H9 (cell line): ENCODE data around the gene CSNK1E. TPM values are rescaled to one million over a fixed set of nuclear protein-coding genes. Genes with fewer than 3 reads are reported as not detected.

Source experiments
- DNase-seq: peaks from one replicate; pipeline ENCODE4 v3.0.0-alpha.2; 2017
- H2AFZ ChIP-seq: one replicate; pipeline ENCODE4 v1.6.1; 2013; ENCODE audit warnings: mild to moderate bottlenecking, low read length, control low read depth, moderate library complexity
- H2AK5ac ChIP-seq: 2 replicates; pipeline ENCODE4 v1.6.1; 2013; ENCODE audit warnings: low read length, control low read depth, mixed read lengths; ENCODE audit not compliant: insufficient read length
- H2BK120ac ChIP-seq: one replicate; pipeline ENCODE4 v1.6.1; 2013; ENCODE audit warnings: low read depth, mild to moderate bottlenecking, low read length, control low read depth, inconsistent platforms; ENCODE audit not compliant: poor library complexity, severe bottlenecking
- H2BK12ac ChIP-seq: 2 replicates; pipeline ENCODE4 v1.6.1; 2013; ENCODE audit warnings: low read length, control low read depth, mixed read lengths, low read depth; ENCODE audit not compliant: insufficient read length
- H2BK15ac ChIP-seq: 2 replicates; pipeline ENCODE4 v1.6.1; 2013; ENCODE audit warnings: low read depth, low read length, control low read depth
- H2BK20ac ChIP-seq: one replicate; pipeline ENCODE4 v1.6.1; 2013; ENCODE audit warnings: low read depth, mild to moderate bottlenecking, low read length, control low read depth, inconsistent platforms; ENCODE audit not compliant: poor library complexity, severe bottlenecking
- H2BK5ac ChIP-seq: 2 replicates; pipeline ENCODE4 v1.6.1; 2013; ENCODE audit warnings: low read length, control low read depth, mixed read lengths; ENCODE audit not compliant: insufficient read length
- H3K14ac ChIP-seq: 2 replicates; pipeline ENCODE4 v1.6.1; 2013; ENCODE audit warnings: low read length, control low read depth; ENCODE audit not compliant: insufficient read depth
- H3K18ac ChIP-seq: 2 replicates; pipeline ENCODE4 v1.6.1; 2013; ENCODE audit warnings: low read depth, mild to moderate bottlenecking, mixed read lengths, low read length, control low read depth; ENCODE audit not compliant: insufficient read length
- H3K23ac ChIP-seq: 2 replicates; pipeline ENCODE4 v1.6.1; 2013; ENCODE audit warnings: low read length, control low read depth, mixed read lengths, low read depth; ENCODE audit not compliant: insufficient read length
- H3K23me2 ChIP-seq: 2 replicates; pipeline ENCODE4 v1.6.1; 2013; ENCODE audit warnings: low read depth, mild to moderate bottlenecking, mixed read lengths, low read length, control low read depth; ENCODE audit not compliant: insufficient read length, poor library complexity, severe bottlenecking
- H3K27ac ChIP-seq: 2 replicates; pipeline ENCODE4 v1.5.1; 2013; ENCODE audit warnings: low read length, control low read depth, mixed read lengths, low read depth; ENCODE audit not compliant: insufficient read length
- H3K27me3 ChIP-seq: 2 replicates; pipeline ENCODE4 v1.6.1; 2013; ENCODE audit warnings: low read length, control low read depth, inconsistent platforms; ENCODE audit not compliant: insufficient read depth
- H3K4ac ChIP-seq: 2 replicates; pipeline ENCODE4 v1.6.1; 2013; ENCODE audit warnings: low read depth, mild to moderate bottlenecking, control low read depth, inconsistent platforms, low read length, moderate library complexity
- H3K4me1 ChIP-seq: 2 replicates; pipeline ENCODE4 v1.6.1; 2013; ENCODE audit warnings: low read length, control low read depth, inconsistent platforms; ENCODE audit not compliant: insufficient read depth
- H3K4me2 ChIP-seq: 2 replicates; pipeline ENCODE4 v1.6.1; 2013; ENCODE audit warnings: low read length, control low read depth, mixed read lengths; ENCODE audit not compliant: insufficient read length, insufficient read depth
- H3K56ac ChIP-seq: 2 replicates; pipeline ENCODE4 v1.6.1; 2013; ENCODE audit warnings: low read depth, mild to moderate bottlenecking, mixed read lengths, low read length, control low read depth; ENCODE audit not compliant: insufficient read length
- H3K79me1 ChIP-seq: 2 replicates; pipeline ENCODE4 v1.6.1; 2013; ENCODE audit warnings: low read depth, mild to moderate bottlenecking, moderate library complexity, low read length, control low read depth, inconsistent platforms; ENCODE audit not compliant: insufficient read depth, poor library complexity, severe bottlenecking
- H3K79me2 ChIP-seq: 2 replicates; pipeline ENCODE4 v1.6.1; 2013; ENCODE audit warnings: low read length, control low read depth, inconsistent platforms; ENCODE audit not compliant: insufficient read depth
- H3K9ac ChIP-seq: 2 replicates; pipeline ENCODE4 v1.6.1; 2013; ENCODE audit warnings: low read length, control low read depth, mixed read lengths; ENCODE audit not compliant: insufficient read length; ENCODE audit errors: extremely low read depth
- H3K9me3 ChIP-seq: one replicate; pipeline ENCODE4 v1.6.1; 2013; ENCODE audit warnings: low read depth, low read length, inconsistent platforms; ENCODE audit not compliant: control insufficient read depth
- H3T11ph ChIP-seq: one replicate; pipeline ENCODE4 v1.6.1; 2013; ENCODE audit warnings: mild to moderate bottlenecking, low read length, control low read depth, inconsistent platforms
- H4K20me1 ChIP-seq: one replicate; pipeline ENCODE4 v1.6.1; 2013; ENCODE audit not compliant: control insufficient read depth, insufficient read length, insufficient read depth
- H4K5ac ChIP-seq: 2 replicates; pipeline ENCODE4 v1.6.1; 2013; ENCODE audit warnings: low read depth, mild to moderate bottlenecking, mixed read lengths, low read length, control low read depth; ENCODE audit not compliant: insufficient read length
- H4K8ac ChIP-seq: replicated peaks from 2 replicates; pipeline ENCODE4 v1.6.1; 2013; ENCODE audit warnings: low read length, control low read depth, mixed read lengths, low read depth; ENCODE audit not compliant: insufficient read length
- H4K91ac ChIP-seq: 2 replicates; pipeline ENCODE4 v1.6.1; 2013; ENCODE audit warnings: low read depth, mild to moderate bottlenecking, moderate library complexity, mixed read lengths, low read length, control low read depth; ENCODE audit not compliant: insufficient read length
- H3K27ac Mint-ChIP-seq, 3 experiments: 2 replicates in 2 of 3; 3 replicates in 1 of 3; pipeline ENCODE4 v1.8.0; 2020 to 2021; ENCODE audit warnings: mixed read lengths in 3 of 3, mild to moderate bottlenecking in 1 of 3, moderate library complexity in 1 of 3
- H3K27me3 Mint-ChIP-seq: 2 replicates; pipeline ENCODE4 v1.8.0; 2021; ENCODE audit warnings: low read depth, mild to moderate bottlenecking, moderate library complexity, mixed read lengths
- H3K36me3 Mint-ChIP-seq, 3 experiments: 2 replicates in 2 of 3; 3 replicates in 1 of 3; pipeline ENCODE4 v1.8.0; 2020 to 2021; ENCODE audit warnings: low read depth in 3 of 3, mixed read lengths in 3 of 3; ENCODE audit not compliant: insufficient read depth in 1 of 3
- H3K4me1 Mint-ChIP-seq, 2 experiments: 2 replicates each; pipeline ENCODE4 v1.8.0; 2020; ENCODE audit warnings: mixed read lengths in 2 of 2
- H3K4me3 Mint-ChIP-seq, 2 experiments: 2 replicates in 1 of 2; 3 replicates in 1 of 2; pipeline ENCODE4 v1.8.0; 2020 to 2021; ENCODE audit warnings: mild to moderate bottlenecking in 2 of 2, mixed read lengths in 2 of 2, moderate library complexity in 1 of 2
- H3K9me3 Mint-ChIP-seq, 2 experiments: 2 replicates in 1 of 2; 3 replicates in 1 of 2; pipeline ENCODE4 v1.8.0; 2020; ENCODE audit warnings: mild to moderate bottlenecking in 2 of 2, mixed read lengths in 2 of 2, moderate library complexity in 1 of 2
- WGBS: extraction: QIAGEN DNeasy Blood & Tissue Kit; methylation state at CpG from one replicate; pipeline ENCODE4 v1.1.7; 2013; ENCODE audit warnings: missing lambda C conversion rate, low lambda C conversion rate, mixed read lengths; ENCODE audit not compliant: insufficient read length; ENCODE audit errors: extremely low coverage; 5-methylcytosine and 5-hydroxymethylcytosine counted together
- total RNA-seq: library from RNA; stranded (reverse); gene quantifications from 2 replicates; pipeline ENCODE4 v1.2.1, GENCODE V29; 2021
- TF ChIP-seq, protein P1 (sequence below): fragments of 200-600 bp; sonication (generic); conservative IDR thresholded peaks from 3 replicates; pipeline ENCODE4 v1.8.0; 2021; ENCODE audit warnings: antibody characterized with exemption, mild to moderate bottlenecking

Gene CSNK1E
- total RNA-seq, 1 experiment from 2014 or later, result 236 TPM

DNA sequence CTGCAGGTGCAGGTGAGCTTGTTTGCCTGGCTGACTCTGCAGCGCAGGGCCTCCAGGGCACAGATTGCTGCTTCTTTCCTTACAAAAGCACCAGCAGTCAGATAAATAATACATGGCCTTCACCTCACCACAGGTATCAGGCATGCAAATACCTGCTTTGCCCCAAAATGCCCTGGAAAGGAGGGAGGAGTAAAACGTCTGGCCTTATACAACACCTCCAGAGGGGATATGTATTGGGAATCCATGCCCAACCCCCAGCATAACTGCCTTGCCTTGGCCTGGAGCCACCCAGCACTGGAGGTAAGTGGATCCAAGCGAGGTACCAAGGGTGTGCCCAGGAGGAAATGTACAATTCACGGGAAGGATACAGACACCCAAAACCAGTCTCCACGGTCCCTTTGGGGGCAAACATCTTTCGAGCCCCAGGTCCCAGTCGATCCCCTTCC, 45.3 kb downstream of the CSNK1E start:
- no peak overlapping the region for H2BK5ac ChIP-seq
- no peak overlapping the region for H4K8ac ChIP-seq
- H3K27me3 ChIP-seq, result no peaks in the 10 kb centered on the region
- Mint-ChIP-seq H3K27me3 (peaks cover 5% of the 10 kb centered on the region), H3K27ac (0 out of 7 replicates have a peak overlapping the region, but pooled peaks of 1 of the 3 experiments have one; percentile 52), H3K9me3 (no peaks in the 10 kb centered on the region), H3K36me3 (peaks cover 0 to 21% (median 6%) of the 10 kb centered on the region in 3 experiments; a peak in 5 of 7 replicates), H3K4me3 (peak overlapping the region; percentile 85 to 93), H3K4me1 (peaks cover 39% of the 10 kb centered on the region in 2 experiments)
- H3K79me2 ChIP-seq, result peaks cover 23% of the 10 kb centered on the region; the same call in 1 of the 2 replicates
- H2BK12ac ChIP-seq, result no peak overlapping the region
- peak; percentile 60 for DNase-seq
- peak overlapping the region; percentile 66 for H3K9ac ChIP-seq
- no CpG with 5 or more reads among the region's 7 CpGs for WGBS
- no peak overlapping the region for H3K4ac ChIP-seq
- H3K4me1 ChIP-seq, result peaks cover 9% of the 10 kb centered on the region
- H3K4me2 ChIP-seq, result peak overlapping the region; percentile 75
- no peak overlapping the region for H2AK5ac ChIP-seq
- H2BK15ac ChIP-seq, result no peak overlapping the region
- H3K23ac ChIP-seq, result no peak overlapping the region
- H2AFZ ChIP-seq, result no peak overlapping the region
- no peak overlapping the region for H2BK120ac ChIP-seq
- H4K91ac ChIP-seq, result no peak overlapping the region
- no peak overlapping the region for H3T11ph ChIP-seq
- H3K27ac ChIP-seq, result no peak overlapping the region
- H3K79me1 ChIP-seq, result peaks cover 10% of the 10 kb centered on the region
- H3K9me3 ChIP-seq, result no peaks in the 10 kb centered on the region
- H2BK20ac ChIP-seq, result no peak overlapping the region
- TF ChIP-seq, protein P1, sequence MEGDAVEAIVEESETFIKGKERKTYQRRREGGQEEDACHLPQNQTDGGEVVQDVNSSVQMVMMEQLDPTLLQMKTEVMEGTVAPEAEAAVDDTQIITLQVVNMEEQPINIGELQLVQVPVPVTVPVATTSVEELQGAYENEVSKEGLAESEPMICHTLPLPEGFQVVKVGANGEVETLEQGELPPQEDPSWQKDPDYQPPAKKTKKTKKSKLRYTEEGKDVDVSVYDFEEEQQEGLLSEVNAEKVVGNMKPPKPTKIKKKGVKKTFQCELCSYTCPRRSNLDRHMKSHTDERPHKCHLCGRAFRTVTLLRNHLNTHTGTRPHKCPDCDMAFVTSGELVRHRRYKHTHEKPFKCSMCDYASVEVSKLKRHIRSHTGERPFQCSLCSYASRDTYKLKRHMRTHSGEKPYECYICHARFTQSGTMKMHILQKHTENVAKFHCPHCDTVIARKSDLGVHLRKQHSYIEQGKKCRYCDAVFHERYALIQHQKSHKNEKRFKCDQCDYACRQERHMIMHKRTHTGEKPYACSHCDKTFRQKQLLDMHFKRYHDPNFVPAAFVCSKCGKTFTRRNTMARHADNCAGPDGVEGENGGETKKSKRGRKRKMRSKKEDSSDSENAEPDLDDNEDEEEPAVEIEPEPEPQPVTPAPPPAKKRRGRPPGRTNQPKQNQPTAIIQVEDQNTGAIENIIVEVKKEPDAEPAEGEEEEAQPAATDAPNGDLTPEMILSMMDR, result no peak
- H4K5ac ChIP-seq, result no peak overlapping the region
- no peaks in the 10 kb centered on the region for H4K20me1 ChIP-seq
- peaks cover 7% of the 10 kb centered on the region for H3K23me2 ChIP-seq
- H3K14ac ChIP-seq, result no peak overlapping the region
- H3K18ac ChIP-seq, result no peak overlapping the region
- no peak overlapping the region for H3K56ac ChIP-seq
